HTR-8/SVneo (cell line): ENCODE data around the gene CD247.
A peak's percentile ranks its signal among the peaks of the same experiment; 100 is the strongest.

Experiments
- DNase-seq: peaks from one replicate; pipeline ENCODE4 v3.0.0; 2011; ENCODE audit warnings: low spot score, mixed read lengths; ENCODE audit not compliant: insufficient read length
- FAIRE-seq: peaks from 2 replicates; lab custom pipeline; 2011; peaks lifted over from hg19 to GRCh38; lab: Jason Lieb, UNC

Gene CD247

GRCh38 chr1:167426716-167427115, 91.6 kb downstream of the CD247 start:
- FAIRE-seq (no peak), DNase-seq (no peak)

- no peak for FAIRE-seq
- DNase-seq, result no peak
These were observed 92.8 kb downstream of the CD247 start for GRCh38 chr1:167425482-167425881.

GRCh38 chr1:167423684-167424619, 94.4 kb downstream of the CD247 start:
- DNase-seq (no peak), FAIRE-seq (no peak)

- FAIRE-seq (no peak), DNase-seq (no peak)
These were observed 97.8 kb downstream of the CD247 start for GRCh38 chr1:167420510-167420909.

GRCh38 chr1:167419245-167419644, 99.1 kb downstream of the CD247 start:
- FAIRE-seq, result no peak
- DNase-seq, result no peak

GRCh38 chr1:167418391-167418790, 99.9 kb downstream of the CD247 start:
- FAIRE-seq (no peak), DNase-seq (no peak)

GRCh38 chr1:167416506-167416905, 101.8 kb downstream of the CD247 start:
- DNase-seq, result no peak

GRCh38 chr1:167413328-167413727, 105.0 kb downstream of the CD247 start:
- FAIRE-seq (no peak), DNase-seq (no peak)

More at GRCh38 chr1:167416506-167416905, 101.8 kb downstream of the CD247 start:
- no peak for FAIRE-seq

- FAIRE-seq (no peak), DNase-seq (no peak)
These were observed 105.4 kb downstream of the CD247 start for GRCh38 chr1:167412920-167413319.

GRCh38 chr1:167412072-167412471, 106.3 kb downstream of the CD247 start:
- no peak for DNase-seq
- no peak for FAIRE-seq

- FAIRE-seq (no peak), DNase-seq (no peak)
These were observed 109.1 kb downstream of the CD247 start for GRCh38 chr1:167409183-167409582.

GRCh38 chr1:167408355-167408754, 110.0 kb downstream of the CD247 start:
- FAIRE-seq, result no peak
- no peak for DNase-seq

GRCh38 chr1:167404908-167405307, 113.4 kb downstream of the CD247 start:
- FAIRE-seq (no peak), DNase-seq (no peak)

GRCh38 chr1:167404161-167404888, 114.0 kb downstream of the CD247 start:
- DNase-seq (no peak), FAIRE-seq (no peak)

GRCh38 chr1:167401260-167401873, 117.0 kb downstream of the CD247 start:
- peak; percentile 16 for FAIRE-seq

GRCh38 chr1:167400359-167400953, 117.9 kb downstream of the CD247 start:
- DNase-seq (no peak), FAIRE-seq (no peak)

More at GRCh38 chr1:167401260-167401873, 117.0 kb downstream of the CD247 start:
- peak; percentile 45 for DNase-seq

GRCh38 chr1:167392200-167392696, 126.1 kb downstream of the CD247 start:
- no peak for FAIRE-seq

GRCh38 chr1:167388976-167389375, 129.4 kb downstream of the CD247 start:
- FAIRE-seq (no peak), DNase-seq (no peak)

More at GRCh38 chr1:167392200-167392696, 126.1 kb downstream of the CD247 start:
- DNase-seq, result no peak

GRCh38 chr1:167387251-167387910, 130.9 kb downstream of the CD247 start:
- DNase-seq, result no peak
- no peak for FAIRE-seq
